Measurements from ENCODE around the gene CHURC1. TPM values are rescaled to one million over a fixed set of nuclear protein-coding genes. Genes with fewer than 3 reads are reported as not detected.

Gene CHURC1
- total RNA-seq, 1 experiment from 2014 or later, result 48.5 TPM

- H3K36me3 Mint-ChIP-seq (ENCODE audit: insufficient read depth, unreplicated experiment), result peaks cover 22% of the 10 kb centered on the region
- CTCF ChIA-PET, result interaction anchor here (0.7 kb wide), 1 partner anchor 315 kb away, joined by 5 read pairs; no protein-coding TSS in a partner anchor
- H3K27me3 Mint-ChIP-seq (ENCODE audit: unreplicated experiment), result no peaks in the 10 kb centered on the region
- BruUV-seq (replicated peaks), result no TSS peak
- H3K4me1 Mint-ChIP-seq (ENCODE audit: low read depth, unreplicated experiment), result peaks cover 38% of the 10 kb centered on the region
- no peak overlapping the region for H3K27ac Mint-ChIP-seq (ENCODE audit: unreplicated experiment)
- H3K4me3 Mint-ChIP-seq (ENCODE audit: low read depth, unreplicated experiment), result no peak overlapping the region
- TF ChIP-seq CTCF (IDR thresholded peaks at IDR 0.05; ENCODE audit: unreplicated experiment), result no peak
- H3K9me3 Mint-ChIP-seq (ENCODE audit: low read depth, unreplicated experiment), result no peaks in the 10 kb centered on the region
- intact Hi-C loops (cut with micrococcal nuclease; ENCODE audit: unreplicated experiment), result no loop called here
- DNase-seq, result no peak
Measured at GRCh38 chr14:64918216-64918615, 4.0 kb downstream of the CHURC1 start.

- Mint-ChIP-seq H3K4me3 (ENCODE audit: low read depth, unreplicated experiment) (no peak overlapping the region), H3K4me1 (ENCODE audit: low read depth, unreplicated experiment) (peaks cover 38% of the 10 kb centered on the region), H3K27me3 (ENCODE audit: unreplicated experiment) (no peaks in the 10 kb centered on the region), H3K36me3 (ENCODE audit: insufficient read depth, unreplicated experiment) (peaks cover 23% of the 10 kb centered on the region), H3K27ac (ENCODE audit: unreplicated experiment) (no peak overlapping the region), H3K9me3 (ENCODE audit: low read depth, unreplicated experiment) (no peaks in the 10 kb centered on the region)
- intact Hi-C loops (cut with micrococcal nuclease; ENCODE audit: unreplicated experiment), result no loop called here
- BruUV-seq (replicated peaks), result no TSS peak
- no peak for DNase-seq
- CTCF ChIA-PET, result no interaction called here
- no peak for TF ChIP-seq CTCF (IDR thresholded peaks at IDR 0.05; ENCODE audit: unreplicated experiment)
Measured at GRCh38 chr14:64919215-64919614, 5.0 kb downstream of the CHURC1 start.

- no TSS peak for BruUV-seq (replicated peaks)
- no peak for DNase-seq
- Mint-ChIP-seq H3K4me3 (ENCODE audit: low read depth, unreplicated experiment) (no peak overlapping the region), H3K27me3 (ENCODE audit: unreplicated experiment) (no peaks in the 10 kb centered on the region), H3K36me3 (ENCODE audit: insufficient read depth, unreplicated experiment) (peaks cover 19% of the 10 kb centered on the region), H3K27ac (ENCODE audit: unreplicated experiment) (no peak overlapping the region), H3K9me3 (ENCODE audit: low read depth, unreplicated experiment) (no peaks in the 10 kb centered on the region), H3K4me1 (ENCODE audit: low read depth, unreplicated experiment) (peaks cover 38% of the 10 kb centered on the region)
- CTCF ChIA-PET, result no interaction called here
- no peak for TF ChIP-seq CTCF (IDR thresholded peaks at IDR 0.05; ENCODE audit: unreplicated experiment)
- intact Hi-C loops (cut with micrococcal nuclease; ENCODE audit: unreplicated experiment), result no loop called here
Measured at GRCh38 chr14:64919618-64920017, 5.4 kb downstream of the CHURC1 start.

- TF ChIP-seq CTCF (IDR thresholded peaks at IDR 0.05; ENCODE audit: unreplicated experiment), result no peak
- BruUV-seq (replicated peaks), result no TSS peak
- Mint-ChIP-seq H3K9me3 (ENCODE audit: low read depth, unreplicated experiment) (no peaks in the 10 kb centered on the region), H3K27me3 (ENCODE audit: unreplicated experiment) (no peaks in the 10 kb centered on the region), H3K36me3 (ENCODE audit: insufficient read depth, unreplicated experiment) (peaks cover 12% of the 10 kb centered on the region), H3K4me1 (ENCODE audit: low read depth, unreplicated experiment) (peaks cover 31% of the 10 kb centered on the region), H3K4me3 (ENCODE audit: low read depth, unreplicated experiment) (no peak overlapping the region), H3K27ac (ENCODE audit: unreplicated experiment) (no peak overlapping the region)
- CTCF ChIA-PET, result interaction anchor here (1.6 kb wide), 1 partner anchor 22 kb away, joined by 3 read pairs; the partner anchor contains the start of gene GPX2
- intact Hi-C loops (cut with micrococcal nuclease; ENCODE audit: unreplicated experiment), result no loop called here
- DNase-seq, result no peak
Measured at GRCh38 chr14:64920465-64920864, 6.2 kb downstream of the CHURC1 start.
